GM18858 (cell line): ENCODE measurements around the gene MED13L.

ENCODE experiments used
- ATAC-seq: cut with Tn5 transposase; IDR thresholded peaks from one replicate; pipeline ENCODE4 v1.9.1; 2021; ENCODE audit not compliant: unreplicated experiment

Gene MED13L

DNA sequence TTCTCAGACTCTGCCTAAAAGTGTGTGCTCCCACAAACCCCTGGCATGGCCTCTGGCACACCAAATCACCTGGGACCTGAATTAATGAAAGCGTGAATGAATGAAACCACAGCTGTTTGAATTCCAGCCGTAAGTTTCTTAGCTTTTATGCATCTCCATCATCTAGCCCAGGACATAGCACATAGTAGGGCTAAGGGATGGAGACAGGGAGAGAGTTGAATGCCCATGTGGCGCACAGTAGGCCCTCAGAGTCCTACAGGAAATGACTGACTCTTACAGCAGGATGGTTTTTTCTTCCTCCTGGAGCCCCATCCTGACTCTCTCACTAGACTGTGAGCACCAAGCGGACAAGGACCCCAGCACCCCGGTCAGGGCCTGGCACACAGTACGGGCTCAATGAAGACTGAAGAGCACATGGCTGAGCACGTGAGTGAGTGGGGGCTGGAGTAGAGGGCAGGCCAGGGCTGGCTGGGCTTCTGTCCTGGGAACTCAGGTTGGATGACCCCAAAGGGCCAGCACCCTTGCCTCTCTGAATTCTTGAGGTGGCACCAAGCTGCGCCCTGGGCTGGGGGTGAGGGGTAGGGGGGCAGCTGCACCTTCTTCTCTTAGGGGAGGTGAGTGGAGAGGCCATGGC, 351.3 kb downstream of the MED13L start:
- no peak for ATAC-seq

DNA sequence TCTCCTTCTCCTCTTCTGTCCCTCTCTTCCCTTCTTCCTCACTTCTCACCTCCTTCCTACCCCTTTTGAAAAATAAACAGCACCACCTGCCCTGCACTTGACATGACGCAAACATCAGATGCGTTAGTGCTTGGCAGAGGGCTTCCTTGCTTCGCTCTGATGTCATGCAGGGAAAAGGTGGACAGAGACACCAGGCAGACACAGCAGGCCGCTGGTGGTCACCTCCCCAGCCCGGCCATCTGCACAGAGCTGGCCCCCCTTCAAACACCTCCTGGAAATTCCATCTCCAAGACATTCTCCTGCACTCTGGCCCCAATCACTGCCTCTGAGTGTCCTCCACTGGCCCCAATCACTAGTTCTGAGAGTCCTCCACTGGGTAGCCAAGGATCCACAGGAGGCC, 353.6 kb downstream of the MED13L start:
- ATAC-seq, result no peak

DNA sequence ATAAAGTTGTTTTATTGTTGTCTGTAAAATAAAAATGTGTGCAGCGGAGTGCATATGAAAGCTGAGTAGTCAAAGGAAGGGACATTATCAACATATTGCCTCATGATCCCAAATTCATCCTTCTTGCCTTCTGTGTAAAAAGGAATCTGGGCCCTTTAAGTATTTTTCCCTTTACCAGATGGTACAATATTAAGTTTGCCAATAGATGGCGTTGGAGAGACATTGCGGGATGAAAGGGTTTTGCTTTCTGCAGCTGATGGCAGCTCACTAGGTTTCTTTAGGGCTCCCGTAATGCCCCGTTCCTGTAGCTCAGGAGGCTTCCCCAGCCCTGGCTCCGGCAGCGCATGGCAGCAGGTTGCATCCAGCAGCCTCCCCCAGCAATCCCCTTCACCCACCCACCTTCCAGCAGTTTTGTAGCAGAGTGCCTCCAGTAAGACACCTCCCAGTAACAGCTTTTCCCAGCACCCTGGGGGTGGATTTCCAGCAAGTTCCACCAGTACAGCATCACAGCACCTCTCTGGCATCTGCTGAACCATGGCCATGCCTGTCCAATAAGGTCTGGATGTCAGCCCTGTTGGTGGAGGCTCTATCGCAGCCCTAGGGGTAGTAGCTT, 354.4 kb downstream of the MED13L start:
- ATAC-seq, result no peak

- no peak for ATAC-seq
Observed at GRCh38 chr12:115920395-115921183, 356.9 kb downstream of the MED13L start.

DNA sequence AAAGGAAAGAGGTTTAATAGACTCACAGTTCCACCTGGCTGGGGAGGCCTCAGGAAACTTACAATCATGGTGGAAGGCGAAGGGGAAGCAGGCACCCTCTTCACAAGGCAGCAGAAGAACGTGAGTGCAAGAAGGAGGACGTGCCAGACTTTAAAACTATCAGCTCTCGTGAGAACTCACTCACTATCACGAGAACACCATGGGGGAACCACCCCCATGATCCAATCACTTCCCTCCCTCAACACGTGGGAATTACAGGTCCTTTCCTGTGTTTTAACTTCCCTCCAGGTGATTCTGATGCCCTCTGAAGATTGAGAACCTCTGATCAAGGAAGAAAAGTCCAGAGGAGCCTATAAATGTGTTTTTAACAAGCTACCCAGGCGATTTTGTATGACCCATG, 358.7 kb downstream of the MED13L start:
- ATAC-seq, result no peak

DNA sequence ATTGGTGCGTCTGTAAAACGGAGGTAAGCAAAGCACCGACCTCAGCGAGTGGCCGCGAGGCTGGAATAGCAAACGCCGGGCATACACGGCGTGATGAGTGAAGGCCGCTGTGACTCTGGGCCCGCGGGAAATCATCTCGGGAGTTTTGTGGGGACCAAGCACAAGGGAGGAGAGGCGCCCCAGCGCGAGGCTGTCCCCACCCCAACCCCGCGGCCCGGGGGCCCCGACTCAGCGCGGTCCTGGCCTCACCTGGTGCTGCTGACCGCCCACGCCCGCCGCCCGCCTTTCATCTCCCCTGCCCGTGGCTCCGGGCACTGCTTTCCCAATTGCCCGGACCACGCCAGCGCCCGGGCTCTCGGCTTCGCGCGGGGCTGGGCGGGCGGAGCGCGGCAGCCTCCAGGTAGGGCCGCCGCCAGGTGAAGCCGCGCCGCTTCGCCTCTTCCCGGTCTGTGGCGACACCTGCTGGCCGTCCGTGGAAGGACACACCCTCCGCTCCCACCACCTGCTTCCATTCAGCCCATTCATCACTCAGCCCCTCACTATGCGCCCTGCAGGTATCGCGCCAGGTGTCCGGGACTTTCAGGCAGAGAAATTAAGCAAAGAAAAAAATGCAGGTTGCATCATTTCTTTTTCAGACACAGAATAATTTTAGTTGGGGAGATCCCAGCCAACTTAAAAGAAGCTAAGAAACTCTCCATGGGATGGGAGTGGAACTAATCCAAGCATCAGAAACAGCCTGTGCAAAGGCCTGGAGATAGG, 360.4 kb downstream of the MED13L start:
- no peak for ATAC-seq

GRCh38 chr12:115914122-115914521, 363.4 kb downstream of the MED13L start:
- ATAC-seq, result no peak

DNA sequence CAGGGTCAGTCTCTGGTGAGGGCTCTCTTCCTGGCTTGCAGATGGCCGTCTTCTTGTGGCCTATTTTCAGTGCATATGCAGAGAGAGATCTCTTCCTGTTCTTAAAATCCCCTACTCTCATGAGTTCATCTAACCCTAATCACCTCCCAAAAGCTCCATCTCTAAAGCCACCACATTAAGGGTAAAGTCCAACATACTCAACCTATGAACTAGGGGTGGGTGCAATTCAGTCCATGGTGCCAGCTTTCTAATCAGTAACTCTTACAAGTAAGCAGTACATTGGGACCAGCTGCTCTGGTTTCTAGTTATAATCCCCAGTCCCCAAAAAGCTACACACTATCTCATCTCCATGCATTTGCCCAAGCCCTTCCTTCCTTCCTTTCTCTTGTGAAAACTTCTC, 365.1 kb downstream of the MED13L start:
- no peak for ATAC-seq

DNA sequence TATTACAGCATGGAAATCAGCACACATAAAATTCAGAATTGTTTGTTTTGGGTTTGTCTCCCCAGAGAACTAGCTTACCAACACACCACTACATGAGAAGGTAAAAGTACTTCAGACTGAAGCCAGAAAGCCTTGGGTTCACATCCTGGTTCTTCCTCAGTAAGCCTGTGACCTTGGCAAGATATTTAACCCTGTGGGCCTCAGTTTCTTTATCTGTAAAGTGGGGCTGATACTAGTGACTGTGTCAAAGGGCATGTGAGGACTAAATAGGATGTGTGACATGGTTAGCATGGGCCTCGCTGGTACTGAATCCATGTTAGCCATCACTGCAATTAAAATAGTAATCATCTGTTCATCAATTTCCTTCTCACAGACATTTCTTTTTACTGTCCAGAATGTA, 366.1 kb downstream of the MED13L start:
- no peak for ATAC-seq

GRCh38 chr12:115910057-115910456, 367.4 kb downstream of the MED13L start:
- no peak for ATAC-seq
